Limb (tissue), 2 donors: ENCODE measurements around the gene MFSD2A.
"Not testable (repeated sequence)": the region's sequence is repeated elsewhere in the genome, so short reads cannot be mapped to it uniquely, and the experiment has no call there.

ENCODE experiments used
- DNase-seq, 2 donors: peaks; one replicate each; pipeline ENCODE4 v3.0.0-alpha.2; 2016; ENCODE audit errors: extremely low spot score in 2 of 2

Gene MFSD2A

GRCh38 chr1:40001456-40001855 lies 46.5 kb downstream of the MFSD2A start:
- DNase-seq = no peak

DNA sequence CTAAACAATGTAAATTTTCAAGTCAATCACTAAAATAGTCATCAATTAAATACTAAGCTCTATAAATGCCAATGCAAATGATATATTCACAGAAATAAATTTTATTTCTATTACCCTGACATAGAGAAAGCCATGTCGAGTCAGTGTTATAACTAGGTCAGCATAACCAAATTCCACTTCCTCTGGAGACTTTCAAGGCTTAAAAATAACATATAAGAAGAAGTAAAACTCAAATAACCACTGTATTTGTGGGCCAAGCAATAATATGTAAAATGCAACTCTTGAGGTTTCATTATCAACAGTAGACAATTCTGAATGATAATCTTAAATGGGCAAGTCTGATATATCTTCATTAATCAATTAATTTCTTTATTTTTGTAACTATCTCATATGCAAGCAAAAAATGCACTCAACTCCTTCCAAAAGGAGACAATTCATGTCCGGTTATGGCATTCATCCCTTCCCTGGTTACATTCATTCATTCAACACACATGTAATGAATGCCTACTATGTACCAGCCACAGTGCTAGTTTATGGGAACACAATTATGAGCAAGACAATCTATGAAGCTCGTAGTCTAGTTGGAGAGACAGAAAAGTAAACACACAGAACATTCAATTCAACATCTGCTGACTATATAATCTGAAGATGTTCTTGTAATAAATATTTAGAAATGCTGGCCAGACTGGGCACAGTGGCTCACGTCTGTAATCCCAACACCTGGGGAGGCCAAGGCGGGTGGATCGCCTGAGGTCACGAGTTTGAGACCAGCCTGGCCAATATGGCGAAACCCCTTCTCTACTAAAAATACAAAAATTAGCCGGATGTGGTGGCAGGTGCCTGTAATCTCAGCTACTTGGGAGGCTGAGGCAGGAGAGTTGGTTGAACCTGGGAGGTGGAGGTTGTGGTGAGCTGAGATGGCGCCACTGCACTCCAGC lies 48.5 kb downstream of the MFSD2A start:
- DNase-seq = no peak

DNA sequence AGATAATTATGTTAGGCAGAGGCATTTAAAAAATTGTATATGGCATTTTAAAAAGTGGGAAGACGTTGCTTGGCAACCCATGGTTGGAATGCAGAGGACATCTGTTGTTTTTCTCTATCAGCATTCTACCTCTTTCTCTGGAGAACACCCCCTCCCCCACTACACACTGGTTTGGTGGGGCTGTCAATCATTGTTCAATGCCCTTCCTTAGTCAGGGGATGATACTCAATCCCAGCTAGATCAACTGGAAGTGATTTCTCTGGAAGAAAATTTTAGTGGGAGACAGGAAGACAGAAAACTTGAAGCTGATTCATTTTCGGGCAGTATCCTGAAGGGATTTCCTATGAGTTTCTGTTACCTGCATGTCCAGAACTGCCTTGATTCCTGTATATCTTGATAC lies 49.9 kb downstream of the MFSD2A start:
- no peak for DNase-seq

- not testable (repeated sequence) for DNase-seq
Observed at GRCh38 chr1:40007481-40008034, 52.6 kb downstream of the MFSD2A start.

- DNase-seq = no peak
Observed at GRCh38 chr1:40011198-40011597, 56.3 kb downstream of the MFSD2A start.

DNA sequence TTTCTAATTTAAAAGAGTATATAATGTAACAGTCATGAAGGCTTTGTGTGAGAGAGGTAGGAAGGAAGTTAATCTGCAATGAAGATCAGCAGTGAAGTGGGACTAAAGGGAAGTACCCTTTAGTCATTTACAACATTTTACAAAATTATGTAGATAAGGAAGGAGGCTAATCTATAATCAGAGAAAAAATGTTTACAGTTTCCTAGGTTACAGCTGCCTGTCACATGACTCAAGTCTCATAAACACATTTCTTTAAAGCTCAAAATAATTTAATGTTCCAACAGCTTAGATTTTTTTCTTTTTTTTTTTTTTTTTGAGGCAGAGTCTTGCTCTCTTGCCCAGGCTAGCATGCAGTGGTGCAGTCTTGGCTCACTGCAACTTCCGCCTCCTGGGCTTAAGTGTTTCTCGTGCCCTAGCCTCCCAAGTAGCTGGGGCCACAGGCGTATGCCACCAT lies 59.3 kb downstream of the MFSD2A start:
- no peak for DNase-seq

GRCh38 chr1:40014812-40015594 lies 60.1 kb downstream of the MFSD2A start:
- no peak for DNase-seq

- DNase-seq = no peak
Observed at GRCh38 chr1:40017951-40018575, 63.1 kb downstream of the MFSD2A start.
